D721Med (cell line): ENCODE results near the gene GFRA1.

ENCODE experiments used
- DNase-seq: peaks from one replicate; pipeline ENCODE4 v3.0.0; 2011; ENCODE audit warnings: low spot score; ENCODE audit not compliant: insufficient read length
- FAIRE-seq: peaks from 2 replicates; lab custom pipeline; 2011; peaks lifted over from hg19 to GRCh38; lab: Jason Lieb, UNC
- TF ChIP-seq, protein P1 (sequence below): IDR thresholded peaks from 2 replicates; pipeline ENCODE4 v1.5.1; 2012; ENCODE audit warnings: mild to moderate bottlenecking, control low read depth; ENCODE audit not compliant: insufficient read depth; ENCODE audit errors: missing control alignments

GFRA1 gene, protein sequence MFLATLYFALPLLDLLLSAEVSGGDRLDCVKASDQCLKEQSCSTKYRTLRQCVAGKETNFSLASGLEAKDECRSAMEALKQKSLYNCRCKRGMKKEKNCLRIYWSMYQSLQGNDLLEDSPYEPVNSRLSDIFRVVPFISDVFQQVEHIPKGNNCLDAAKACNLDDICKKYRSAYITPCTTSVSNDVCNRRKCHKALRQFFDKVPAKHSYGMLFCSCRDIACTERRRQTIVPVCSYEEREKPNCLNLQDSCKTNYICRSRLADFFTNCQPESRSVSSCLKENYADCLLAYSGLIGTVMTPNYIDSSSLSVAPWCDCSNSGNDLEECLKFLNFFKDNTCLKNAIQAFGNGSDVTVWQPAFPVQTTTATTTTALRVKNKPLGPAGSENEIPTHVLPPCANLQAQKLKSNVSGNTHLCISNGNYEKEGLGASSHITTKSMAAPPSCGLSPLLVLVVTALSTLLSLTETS

DNA sequence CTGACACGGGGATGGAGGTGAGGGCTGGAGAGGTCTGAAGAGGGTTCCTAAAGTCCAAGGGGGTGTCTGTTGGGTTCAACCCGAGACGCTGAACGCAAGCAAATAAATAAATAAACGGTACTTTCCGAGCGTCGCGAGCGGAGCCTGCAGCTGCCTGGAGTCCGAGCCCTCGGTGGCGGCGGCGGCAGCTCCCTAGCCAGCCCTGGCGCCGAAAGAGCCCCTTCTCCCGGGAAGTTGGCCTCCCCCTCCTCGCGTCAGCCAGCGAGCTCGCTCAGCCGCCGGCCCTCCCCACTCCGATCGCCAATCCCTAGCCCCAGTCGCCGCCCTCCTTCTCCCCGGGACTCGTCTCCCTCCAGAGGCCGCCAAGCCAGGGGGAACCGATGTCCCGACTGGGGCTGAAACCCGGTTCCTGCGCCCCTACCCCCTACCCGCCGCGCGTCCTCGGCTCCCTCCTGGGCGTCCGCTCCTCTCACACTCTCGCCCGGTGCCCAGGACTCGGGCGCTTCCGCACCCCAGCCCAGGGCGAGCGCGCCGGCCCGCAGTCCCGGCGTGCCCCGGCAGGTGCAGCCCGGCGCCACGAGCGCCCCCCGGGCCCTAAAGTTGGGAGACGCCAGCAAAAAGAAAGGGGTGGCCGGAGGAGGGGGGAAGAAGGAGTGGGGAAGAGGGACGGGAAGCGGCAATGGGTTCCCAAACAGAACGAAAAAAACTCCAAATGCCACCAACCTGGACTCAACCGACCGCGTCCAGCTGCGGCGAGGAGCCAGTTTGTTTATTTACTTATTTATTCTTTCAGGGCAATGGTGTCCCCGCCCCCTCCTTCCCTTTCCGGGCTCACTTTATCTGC lies at the start of gene GFRA1:
Gene GFRA1 (minus strand): TSS at position 767 of the 844 bp plus-strand sequence. CDS start 1,177 bp downstream, outside the sequence.
- TF ChIP-seq, protein P1, sequence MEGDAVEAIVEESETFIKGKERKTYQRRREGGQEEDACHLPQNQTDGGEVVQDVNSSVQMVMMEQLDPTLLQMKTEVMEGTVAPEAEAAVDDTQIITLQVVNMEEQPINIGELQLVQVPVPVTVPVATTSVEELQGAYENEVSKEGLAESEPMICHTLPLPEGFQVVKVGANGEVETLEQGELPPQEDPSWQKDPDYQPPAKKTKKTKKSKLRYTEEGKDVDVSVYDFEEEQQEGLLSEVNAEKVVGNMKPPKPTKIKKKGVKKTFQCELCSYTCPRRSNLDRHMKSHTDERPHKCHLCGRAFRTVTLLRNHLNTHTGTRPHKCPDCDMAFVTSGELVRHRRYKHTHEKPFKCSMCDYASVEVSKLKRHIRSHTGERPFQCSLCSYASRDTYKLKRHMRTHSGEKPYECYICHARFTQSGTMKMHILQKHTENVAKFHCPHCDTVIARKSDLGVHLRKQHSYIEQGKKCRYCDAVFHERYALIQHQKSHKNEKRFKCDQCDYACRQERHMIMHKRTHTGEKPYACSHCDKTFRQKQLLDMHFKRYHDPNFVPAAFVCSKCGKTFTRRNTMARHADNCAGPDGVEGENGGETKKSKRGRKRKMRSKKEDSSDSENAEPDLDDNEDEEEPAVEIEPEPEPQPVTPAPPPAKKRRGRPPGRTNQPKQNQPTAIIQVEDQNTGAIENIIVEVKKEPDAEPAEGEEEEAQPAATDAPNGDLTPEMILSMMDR, result no peak
- no peak for FAIRE-seq
- DNase-seq, result no peak

DNA sequence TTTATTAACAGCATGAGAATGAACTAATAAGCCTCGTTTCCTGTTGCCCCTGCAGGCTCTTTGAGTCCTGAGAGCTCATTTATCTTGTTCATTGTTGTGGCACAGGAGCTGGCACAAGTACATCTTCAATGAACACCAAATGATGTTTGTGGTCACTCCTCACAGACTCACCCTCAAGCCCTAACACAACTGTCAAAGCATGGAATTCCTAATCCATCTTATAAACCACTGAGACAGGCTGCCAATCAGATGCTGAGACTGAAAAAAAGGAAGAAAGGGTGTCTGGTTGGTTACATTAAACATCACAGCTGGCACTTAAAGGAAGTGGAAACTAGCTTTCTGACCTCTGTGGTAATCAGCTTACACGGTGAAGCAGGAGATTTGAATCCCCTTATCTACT lies 43.5 kb upstream of the GFRA1 start:
- FAIRE-seq (no peak), DNase-seq (no peak)
- TF ChIP-seq, protein P1, result no peak

DNA sequence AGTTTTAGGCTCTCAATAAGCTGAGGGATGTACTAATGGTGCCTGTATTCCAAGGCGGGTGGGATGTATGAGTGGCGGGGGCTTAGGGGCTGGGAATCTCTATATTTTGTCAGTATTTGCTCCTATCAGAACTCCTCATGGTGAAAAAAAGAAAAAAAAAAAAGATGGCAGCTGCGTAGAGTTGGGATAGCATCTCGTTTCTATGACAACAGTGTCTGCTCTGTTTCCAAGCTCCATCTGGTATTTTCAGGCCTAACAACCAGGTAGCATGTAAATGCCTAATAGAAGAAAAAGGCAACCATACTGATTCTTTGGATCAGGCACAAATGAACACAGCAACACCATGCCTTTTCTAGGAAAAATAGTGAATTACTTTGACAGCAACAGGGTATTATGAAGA lies 39.5 kb upstream of the GFRA1 start:
- FAIRE-seq (no peak), DNase-seq (no peak)
- TF ChIP-seq, protein P1, result no peak

DNA sequence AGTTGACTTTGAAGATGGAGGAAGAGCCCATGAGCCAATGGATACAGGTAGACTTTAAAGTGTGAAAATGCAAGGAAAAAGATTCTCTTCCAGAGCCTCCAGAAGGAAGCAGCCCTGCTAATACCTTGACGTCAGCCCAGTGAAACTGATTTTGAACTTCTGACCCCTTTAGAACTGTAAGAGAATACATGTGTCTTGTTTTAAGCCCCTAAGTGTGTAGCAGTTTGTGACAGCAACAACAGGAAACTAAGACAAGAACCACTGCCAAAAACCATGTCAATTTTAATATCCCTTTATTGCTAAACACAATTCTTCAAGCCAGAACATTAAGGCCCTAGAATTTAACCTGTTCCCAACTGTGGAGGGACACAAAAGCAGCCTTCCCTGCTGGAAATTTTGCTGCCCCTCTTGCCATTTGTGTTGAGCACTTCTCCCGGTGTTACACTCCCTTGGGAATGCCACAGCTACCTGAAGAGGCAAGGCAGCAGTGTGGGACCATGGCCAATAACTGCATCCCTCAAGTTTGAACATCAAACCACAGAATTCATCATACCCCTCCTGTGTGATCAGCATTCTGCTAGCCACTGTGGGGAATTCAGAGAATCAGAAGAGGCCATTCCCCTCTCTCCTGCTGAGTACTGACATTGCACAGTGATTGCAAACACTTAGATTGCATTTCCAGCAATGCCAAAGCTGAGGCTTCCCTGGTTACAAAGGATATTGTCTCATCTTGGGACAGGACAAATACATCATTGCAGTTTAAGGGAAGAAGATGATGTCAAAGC lies 38.9 kb upstream of the GFRA1 start:
- DNase-seq (no peak), FAIRE-seq (no peak)
- TF ChIP-seq, protein P1, result no peak

DNA sequence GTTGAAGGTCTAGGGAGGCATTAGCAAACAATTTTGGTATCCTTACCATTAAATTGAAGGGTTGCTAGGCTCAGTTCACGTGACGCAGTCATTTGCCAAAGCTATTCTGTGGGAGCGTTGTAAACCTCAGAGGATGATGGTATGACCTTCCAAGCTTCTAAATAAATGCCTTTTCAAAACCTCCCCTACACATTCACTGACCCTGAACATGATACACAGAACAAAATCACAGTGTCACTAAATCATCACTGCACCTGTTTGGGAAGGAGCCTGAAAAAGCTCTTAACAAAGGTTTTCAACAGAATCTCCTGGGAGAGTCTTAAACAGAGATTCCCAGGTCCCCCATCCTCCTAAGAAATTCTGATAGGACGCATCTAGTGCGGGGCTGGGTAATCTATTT lies 38.0 kb upstream of the GFRA1 start:
- no peak for DNase-seq
- no peak for FAIRE-seq
- TF ChIP-seq, protein P1, result no peak

DNA sequence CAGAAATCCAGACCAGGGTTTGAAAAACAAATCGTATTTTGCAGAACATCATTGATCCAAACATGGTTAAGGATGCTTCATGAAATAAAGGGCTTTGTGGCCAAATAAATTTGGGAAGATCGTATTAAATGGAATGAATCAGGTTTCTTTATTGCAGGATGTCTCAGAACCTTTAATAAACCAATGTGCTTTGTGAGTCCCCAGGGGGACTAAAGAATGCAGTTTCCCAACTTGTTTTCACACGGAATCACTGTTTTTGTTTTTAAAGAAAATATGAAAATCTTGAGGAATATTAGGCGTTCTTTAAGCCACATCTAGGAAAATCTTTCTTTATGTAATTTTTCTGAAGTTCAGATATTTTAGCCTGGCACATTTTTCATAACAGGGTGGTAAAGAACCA lies 34.4 kb upstream of the GFRA1 start:
- DNase-seq, result no peak
- TF ChIP-seq, protein P1, result no peak
- no peak for FAIRE-seq
